HG03025 (cell line): ENCODE data around the gene MLXIP.

Experiments
- ATAC-seq: cut with Tn5 transposase; IDR thresholded peaks from one replicate; pipeline ENCODE4 v1.9.1; 2021; ENCODE audit warnings: mild to moderate bottlenecking, moderate library complexity; ENCODE audit not compliant: unreplicated experiment, low FRiP score

Gene MLXIP

DNA sequence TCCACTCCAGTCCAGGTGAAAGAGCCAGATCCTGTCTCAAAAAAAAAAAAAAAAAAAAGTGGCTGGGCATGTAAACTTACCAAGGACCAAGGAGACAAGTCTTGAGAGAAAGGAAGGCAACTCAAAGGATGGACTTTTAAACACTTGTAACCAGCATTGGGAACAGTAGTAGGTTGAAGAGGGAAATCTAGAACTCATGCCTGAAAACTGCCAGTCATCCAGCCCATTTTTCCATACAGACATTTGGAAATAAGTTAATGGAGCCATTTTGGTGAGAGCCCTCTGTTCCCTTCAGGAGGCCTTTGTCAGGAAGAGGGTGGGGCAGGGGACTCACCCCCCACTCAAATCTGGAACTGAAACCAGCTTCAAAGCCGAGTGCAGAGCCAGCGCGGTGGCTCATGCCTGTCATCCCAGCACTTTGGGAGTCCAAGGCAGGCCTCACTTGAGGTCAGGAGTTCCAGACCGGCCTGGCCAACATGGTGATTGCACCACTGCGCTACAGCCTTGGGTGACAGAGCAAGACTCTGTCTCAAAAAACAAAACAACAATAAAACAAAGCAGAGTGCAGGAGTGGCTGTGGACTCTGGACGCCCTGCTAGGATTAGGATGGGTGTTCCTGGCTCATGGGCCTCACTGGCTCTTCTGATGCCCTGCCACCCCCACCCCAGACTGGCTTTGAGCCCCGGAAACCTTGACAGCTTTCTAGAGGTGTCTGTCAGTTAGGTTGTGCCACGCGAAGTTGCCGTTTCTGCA lies 1.6 kb upstream of the MLXIP start:
- ATAC-seq: no peak

DNA sequence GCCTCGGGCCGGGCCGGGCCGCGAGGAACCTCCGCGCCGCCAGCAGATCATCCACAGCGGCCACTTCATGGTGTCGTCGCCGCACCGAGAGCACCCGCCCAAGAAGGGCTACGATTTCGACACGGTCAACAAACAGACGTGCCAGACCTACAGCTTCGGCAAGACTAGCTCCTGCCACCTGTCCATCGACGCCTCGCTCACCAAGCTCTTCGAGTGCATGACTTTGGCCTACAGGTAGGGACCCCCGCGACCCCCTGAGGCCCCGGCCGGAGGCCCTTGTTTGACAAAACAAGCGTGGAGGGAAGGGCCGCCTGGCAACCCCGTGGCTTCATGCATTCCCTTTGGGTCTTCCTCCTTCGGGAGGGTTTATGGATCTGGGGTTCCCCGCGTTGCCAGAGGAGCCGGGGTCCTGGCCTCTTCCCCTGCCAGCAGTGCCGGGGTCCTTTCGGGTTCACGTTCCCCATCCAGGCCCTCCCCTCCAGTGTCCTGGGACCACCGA lies 526 bp downstream of the MLXIP start:
- ATAC-seq: no peak

DNA sequence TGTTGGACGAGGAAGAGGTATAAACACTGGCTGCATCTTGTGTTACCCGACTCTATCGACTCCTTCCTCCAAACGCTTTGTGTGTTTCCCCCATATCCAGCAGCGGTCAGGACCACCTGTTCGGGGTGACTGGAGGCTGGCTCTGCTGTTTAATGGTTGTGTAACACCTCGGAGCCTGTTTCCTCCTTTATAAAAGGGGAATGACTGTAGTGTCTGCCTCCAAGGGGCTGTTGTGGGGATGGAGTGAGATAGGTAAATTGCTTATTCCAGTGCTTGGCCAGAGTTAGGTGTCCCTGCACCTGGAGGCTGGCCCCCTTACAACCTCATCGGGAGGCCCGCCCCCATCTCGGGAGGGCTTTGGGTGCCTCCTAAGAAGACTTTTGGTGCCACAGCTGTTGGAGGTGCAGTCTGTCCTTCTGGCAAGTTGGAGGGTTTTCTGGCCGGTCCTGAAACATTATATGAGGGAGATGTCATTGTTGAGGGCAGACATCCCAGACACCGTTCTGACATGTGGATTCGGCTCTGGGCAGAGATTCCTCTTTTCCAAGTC lies 1.1 kb downstream of the MLXIP start:
- ATAC-seq: no peak

DNA sequence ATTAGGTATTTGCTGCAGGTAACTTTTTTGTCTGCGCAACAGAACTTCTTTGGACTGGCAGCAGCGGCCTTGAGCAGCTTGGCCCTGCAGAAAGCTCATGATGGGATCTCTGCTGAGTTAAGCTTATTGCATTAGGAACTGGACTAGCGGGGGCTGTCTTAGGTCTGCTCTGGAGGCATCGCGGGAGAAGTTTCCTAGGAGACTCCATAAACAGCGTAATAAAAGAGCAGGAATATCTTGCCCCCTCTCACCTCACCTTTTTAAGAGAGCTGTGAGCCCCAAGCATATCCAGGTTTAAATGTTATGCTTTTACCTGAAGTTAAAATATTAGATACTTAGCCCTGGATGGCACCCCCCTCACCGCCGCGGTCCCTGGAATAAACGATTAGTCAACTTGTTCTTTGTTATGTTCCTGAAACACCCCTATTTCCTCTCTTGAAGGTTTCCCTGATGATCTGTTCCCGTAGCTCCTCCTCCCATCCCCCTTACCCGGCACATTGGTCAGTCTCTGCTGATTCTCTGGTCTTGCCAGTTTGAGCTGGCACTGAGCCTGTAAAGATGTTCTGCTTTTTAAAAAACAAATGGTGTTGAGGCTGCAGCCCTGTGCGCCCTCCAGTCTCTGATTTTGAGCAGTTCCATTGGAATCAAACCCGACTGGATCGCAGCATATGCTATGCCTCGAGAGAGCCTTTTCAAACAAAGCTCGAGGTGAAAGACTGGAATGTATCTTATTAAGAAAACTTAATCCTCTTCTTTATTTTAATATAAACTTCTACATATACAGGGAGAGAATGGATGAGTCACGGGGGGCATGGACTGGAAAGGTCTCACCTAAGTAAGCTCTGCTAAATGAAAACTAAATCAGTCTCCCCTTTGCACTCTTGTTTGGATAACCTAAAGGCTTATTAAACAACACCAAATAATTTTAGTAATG lies 1.9 kb downstream of the MLXIP start:
- no peak for ATAC-seq

DNA sequence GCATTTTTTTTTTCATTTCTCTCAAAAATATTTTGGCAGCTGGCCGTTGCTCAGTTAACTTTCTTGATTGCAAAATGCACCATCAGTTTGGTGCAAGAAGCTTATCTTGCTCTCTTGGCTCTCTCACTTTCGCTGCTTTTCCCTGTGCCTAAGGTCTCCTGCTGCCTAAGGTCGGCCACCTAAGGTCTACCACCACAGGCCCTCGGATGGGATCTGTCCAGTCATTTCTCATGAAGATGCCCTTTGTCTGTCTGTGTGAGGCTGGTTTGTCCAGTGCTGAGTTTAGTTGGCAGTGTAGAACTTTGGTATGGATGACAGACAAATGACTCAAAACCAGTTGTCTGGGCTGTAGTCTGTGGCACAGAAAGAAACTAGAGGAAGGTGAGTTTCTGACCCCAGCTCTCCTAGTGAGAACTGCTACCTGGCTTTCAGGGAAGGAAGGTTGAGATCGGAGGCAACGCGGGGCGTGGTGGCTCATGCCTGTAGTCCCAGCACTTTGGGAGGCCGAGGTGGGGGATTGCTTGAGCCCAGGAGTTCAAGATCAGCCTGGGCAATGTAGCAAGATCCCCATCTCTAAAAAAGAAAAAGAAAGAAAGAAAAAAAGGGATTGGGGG lies 2.6 kb downstream of the MLXIP start:
- no peak for ATAC-seq

DNA sequence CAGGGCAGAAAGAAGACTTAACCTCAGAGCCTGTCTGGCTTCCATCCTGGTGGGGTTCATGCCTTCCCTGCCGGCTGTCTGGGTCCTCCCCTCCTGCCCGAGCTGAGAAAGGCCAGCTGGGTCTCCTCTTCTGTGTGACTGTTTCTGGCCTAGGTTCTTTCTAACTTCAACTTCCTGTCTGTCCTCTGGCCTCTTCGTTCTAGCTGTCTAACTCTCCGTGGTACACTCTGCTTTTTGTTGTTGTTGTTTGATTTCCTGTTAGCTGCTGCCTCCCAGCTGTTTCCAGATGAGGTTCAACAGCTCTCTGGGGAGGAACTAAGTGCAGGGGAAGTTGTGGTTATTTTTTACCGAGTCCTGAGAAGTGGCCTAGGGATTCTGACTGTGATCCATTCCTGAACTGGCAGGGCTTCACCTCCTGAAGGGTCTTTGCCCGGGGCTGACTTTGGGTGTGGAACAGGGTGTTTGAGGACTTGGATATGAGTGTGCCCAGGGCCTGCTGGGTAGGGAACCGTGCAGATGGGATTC lies 3.2 kb downstream of the MLXIP start:
- no peak for ATAC-seq

DNA sequence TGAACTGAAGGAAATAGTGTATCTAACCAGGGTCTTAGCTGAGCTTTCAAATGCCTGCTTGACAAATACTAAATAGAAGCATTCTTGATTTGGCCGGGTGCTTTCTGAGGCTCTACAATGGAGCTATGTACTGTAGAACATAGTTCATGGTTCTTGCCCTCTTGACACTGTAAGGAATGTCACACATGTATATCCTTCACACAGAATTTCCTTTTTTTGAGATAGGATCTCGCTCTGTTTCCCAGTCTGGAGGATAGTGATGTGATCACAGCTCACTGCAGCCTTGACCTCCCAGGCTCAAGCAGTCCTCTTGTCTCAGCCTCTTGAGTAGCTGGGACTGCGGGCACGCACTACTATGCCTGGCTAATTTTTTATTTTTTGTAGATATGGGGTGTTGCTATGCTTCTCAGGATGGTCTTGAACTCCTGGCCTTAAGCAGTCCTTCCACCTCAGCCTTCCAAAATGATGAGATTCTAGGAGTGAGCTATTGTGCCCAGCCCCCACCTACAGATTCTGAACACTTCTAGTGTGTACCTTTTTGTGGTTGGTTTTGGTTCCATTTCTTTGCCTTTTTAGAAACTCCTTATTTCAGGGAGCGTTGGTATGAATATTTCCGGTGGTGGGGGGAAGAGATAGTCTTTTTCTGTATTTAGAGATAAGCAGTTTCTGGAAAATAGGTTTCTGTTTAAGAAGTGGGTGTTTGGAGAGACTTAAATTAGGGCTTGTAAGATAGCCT lies 4.2 kb downstream of the MLXIP start:
- no peak for ATAC-seq

DNA sequence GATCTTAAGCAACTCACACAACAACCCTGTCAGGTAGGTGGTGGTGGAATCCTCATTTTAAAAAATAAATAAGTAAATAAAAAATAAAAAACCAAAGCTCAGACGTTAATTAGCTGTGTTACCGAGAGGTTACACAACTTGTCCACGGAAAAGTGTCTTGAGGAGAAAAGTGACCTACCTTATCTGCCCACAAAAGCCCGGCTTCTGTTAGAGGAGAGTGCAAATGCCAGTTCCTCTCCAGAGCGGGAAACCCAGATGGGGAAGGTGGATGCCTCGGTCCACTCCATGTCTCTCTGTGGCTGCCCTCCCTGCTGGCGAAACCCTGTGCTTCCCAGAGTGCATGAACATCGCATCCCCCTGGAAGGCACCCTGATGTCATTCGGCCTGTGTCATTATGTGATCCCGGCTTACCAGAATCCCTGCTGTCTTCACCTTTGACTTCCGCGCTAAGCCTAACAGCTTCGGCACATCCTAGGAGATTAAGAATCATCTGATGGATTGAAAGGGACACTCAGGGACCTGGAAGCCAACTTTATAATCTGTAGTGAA lies 6.4 kb downstream of the MLXIP start:
- ATAC-seq: no peak

DNA sequence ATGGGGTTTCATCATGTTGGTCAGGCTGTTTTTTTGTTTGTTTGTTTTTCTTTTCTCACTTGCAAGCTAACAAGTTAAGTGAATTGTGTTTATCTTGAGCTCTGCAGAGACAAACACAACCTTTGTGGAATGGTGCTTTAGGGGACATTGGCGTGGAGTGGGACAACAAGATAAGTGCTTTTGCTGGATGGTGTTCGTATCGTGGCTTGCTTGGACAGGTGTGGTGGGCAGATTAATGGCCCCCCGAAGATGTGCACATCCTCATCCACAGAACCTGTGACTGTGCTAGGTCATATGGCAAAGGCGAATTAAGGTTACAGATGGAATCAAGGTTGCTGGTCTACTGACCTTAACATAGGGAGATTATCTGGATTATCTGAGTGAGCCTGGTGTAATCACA lies 7.0 kb downstream of the MLXIP start:
- ATAC-seq: no peak

DNA sequence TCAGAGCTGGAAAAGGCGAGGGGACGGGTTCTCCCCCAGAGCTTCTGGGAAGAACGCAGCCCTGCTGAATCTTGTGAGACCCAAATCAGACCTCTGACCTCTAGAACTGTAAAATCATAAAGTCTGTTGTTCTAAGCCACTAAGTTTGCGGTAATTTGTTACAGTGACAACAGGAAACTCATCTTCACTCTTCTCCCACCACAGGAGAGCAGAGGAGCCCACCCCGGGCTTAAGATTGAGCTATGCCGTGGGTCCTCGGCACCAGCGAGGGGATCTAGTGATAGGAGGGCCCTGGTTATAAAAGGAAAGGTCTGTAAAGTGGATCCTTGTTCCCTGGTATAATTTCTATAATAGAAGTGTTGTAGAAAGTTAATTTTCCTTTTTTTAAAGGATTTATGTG lies 7.6 kb downstream of the MLXIP start:
- no peak for ATAC-seq

DNA sequence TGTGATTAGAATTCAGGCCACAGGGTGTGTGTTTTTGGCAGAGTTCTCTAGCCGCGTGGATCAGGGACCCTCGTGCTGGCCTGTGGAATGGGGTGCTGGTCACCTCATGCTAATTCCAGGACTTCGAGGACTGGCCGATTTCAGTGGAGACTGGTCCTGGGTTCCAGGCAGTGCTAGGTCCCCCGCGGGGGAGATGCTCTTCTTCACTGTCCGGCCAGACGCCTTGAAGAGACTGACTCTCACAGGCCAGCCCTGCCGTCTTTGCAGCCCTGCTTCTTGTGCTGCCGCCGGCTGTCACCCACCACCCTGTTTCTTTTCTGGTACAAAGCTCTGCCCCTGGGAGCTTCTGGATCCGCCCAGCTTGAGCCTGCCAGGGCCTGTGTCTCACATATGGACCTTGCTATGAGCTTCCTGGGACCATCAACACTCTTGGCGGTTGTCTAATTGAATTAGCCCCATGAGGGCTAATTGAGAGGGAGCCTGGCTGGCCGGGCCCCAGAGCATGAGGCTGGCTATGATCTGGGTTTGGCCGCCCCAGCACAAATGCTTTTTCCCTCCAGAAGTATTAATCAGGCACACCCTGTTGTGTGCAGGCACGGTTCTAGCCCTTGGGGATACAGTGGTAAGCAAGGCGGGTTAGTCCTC lies 8.2 kb downstream of the MLXIP start:
- no peak for ATAC-seq

DNA sequence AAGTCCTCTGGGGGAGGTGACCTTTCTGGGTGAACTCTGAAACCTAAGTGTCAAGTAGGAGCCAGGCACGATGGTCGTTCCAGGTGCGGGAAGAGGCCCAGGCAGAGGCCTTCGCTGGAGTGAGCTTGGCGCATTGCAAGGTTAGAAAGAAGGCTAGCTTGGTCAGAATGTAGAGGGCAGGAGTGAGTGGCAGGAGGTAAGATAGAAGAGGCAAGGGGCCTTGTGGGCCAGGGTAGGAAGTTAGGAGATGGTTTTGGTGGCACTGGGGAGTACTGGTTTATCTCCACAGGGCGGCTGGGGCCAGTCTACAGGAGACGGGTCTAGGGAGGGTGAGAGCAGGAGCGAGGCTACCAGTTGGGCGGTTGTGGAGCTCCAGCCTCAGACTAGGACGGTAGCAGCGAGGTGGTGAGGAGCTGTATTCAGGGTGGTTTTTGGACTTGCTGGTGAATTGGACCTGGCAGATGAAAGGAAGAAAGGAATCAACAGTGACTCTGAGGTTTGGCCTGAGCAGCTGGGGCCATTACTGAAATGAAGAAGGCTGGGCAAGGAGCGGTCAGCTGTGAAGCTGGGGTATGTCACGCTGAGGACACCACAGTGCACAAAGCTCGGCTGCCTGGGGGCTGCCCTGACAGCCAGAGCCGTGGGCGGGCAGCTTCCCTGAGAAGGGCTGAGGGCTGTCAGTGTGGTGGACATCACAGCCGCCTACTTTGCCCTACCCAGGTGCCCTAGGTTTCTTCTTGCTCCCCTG lies 9.0 kb downstream of the MLXIP start:
- no peak for ATAC-seq

DNA sequence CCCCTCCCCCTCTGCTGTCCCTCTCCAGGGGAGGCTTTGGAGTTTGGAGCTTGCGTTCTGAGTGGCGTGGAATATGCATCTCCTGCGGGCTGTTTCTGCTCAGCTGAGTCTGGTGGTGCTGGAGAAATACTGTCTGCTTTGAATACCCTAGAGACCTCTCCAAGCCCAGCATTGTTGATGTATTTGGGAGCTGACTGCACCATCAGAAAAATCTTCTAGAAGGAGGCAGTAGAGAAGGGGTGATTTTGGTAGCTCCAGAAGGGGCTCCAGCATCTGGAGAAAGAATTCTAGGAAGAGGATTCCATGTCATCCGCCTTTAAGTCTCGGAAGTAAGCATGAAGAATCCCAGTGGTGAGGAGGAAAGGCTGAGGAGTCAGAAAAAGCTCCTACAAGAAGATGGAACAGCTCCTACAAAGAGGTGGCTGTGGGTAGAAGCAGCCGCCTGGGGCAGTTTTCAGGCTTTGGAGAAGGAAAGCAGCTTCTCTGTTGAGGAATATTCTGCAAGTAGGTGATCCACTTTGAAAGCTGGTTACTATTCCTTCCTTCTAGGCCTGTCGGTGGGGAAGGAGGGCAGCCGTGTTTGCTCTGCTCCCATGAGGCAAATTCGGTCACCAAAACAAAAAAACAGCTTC lies 9.7 kb downstream of the MLXIP start:
- no peak for ATAC-seq

DNA sequence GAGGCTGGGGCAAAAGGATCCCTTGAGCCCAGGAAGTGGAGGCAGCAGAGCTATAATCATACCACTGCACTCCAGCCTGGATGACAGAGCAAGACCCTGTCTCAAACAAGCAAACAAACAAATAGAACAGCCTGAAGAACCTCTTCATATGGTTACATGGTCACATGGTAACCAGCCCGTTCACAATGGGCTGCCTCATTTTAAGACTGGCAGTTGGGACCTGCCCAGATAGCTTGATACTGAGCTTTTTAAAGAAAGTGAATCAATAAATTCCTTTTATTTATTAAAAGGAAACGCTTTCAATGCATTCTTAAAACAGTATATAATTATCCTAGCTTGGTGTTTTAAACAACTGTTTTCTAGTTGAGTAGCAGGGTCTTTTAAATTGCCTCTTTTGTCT lies 10.5 kb downstream of the MLXIP start:
- ATAC-seq: no peak

DNA sequence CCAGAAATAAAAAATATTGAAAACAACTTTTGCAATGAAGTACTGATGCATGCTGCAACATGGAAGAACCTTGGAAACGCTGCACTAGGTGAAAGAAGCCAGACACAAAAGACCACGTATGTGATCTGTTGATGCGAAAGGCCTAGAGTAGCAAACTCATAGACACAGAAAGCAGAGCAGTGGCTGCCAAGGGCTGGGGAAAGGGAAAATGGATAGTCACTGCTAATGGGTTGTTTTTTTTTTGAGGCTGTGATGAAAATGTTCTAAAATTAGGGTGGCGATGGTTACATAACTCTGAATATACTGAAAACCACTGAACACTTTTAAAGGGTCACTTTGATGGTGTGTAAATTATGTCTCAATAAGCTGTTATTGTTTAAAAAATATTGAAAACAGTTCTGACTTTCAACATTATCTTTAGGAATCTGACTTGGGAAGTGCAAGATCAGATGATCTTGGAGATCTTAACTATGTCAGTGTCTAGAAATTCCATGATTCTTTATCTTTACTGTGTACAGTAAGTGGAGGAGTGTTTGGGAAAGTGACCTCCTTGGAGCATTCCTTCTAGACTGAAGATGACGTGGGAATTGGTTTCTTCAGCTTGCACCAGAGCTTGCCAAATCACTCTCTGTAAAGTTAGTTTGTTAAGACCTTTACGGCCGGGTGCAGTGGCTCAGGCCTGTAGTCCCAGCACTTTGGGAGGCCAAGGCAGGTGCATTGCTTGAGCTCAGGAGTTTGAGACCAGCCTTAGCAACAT lies 12.4 kb downstream of the MLXIP start:
- ATAC-seq: no peak

DNA sequence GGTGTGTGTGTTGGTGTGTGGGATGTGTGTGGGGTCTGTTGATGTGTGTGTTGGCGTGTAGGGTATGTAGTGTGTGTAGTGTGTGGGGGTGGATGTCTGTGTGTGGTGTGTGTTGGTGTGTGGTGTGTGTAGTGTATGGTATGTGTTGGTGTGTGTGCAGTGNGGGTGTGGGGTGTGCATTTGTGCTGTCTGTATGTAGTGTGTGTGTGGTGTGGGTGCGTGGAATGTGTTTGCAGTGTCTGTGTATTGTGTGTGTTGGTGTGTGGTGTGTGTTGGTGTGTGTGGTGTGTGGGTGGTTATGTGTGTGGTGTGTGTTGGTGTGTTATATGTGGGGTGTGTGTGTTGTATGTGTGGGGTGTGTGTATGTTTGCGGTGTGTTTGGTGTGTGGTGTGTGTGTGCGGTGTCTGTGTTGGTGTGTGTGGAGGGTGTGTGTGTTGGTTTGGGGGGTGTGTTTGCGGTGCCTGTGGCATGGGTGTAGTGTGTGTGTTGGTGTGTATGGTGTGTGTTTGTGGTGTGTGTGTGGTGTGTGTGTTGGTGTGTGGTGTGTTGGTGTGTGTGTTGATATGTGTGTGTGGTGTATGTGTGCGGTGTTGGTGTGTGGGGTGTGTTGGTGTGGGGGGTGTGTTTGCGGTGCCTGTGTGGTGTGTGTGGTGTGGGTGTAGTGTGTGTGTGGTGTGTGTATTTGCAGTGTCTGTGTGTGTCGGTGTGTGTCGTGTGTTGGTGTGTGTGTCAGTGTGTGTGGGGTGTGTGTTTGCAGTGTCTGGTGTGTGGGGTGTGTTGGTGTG lies 14.7 kb downstream of the MLXIP start:
- no peak for ATAC-seq
